Measurements from ENCODE around the gene SLCO4A1. TPM values are rescaled to one million over a fixed set of nuclear protein-coding genes. Genes with fewer than 3 reads are reported as not detected.
A peak's percentile ranks its signal among the peaks of the same experiment; 100 is the strongest.

The SLCO4A1 gene
- total and polyA plus RNA-seq, 2 experiments from 2014 or later = 0.22 to 0.43 TPM

DNA sequence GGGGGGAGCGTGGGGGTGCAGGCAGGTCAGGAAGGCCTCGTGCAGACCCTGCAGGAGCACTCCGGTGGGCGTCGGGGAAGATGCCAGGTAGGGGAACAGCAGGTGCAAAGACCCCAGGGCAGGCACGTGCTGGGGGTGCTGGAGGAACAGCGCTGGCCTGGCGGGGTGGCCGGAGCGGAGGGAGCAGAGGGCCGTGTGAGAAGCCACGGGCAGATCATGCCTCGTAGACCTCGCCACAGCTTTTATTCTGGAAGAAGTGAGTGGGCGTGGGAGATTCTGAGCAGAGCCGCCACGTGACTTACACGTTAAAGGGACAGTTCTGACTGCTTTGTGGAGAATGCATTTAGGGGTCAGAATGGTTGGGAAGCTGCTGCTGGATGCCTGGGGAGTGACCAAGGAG lies 75.6 kb downstream of the SLCO4A1 start:
- peak; percentile 60 for DNase-seq
- H3K36me3 ChIP-seq (ENCODE audit: low read depth) = no peaks in the 10 kb centered on the region
- no peaks in the 10 kb centered on the region for H3K79me2 ChIP-seq (ENCODE audit: insufficient read depth)
- TF ChIP-seq EZH2phosphoT487 (IDR thresholded peaks at IDR 0.05; ENCODE audit: insufficient read depth, low read depth) (no peak), EZH2 (IDR thresholded peaks at IDR 0.05; ENCODE audit: insufficient read depth, poor library complexity, severe bottlenecking) (no peak)
- no peak overlapping the region for H3K4me3 ChIP-seq
- H3K9me3 ChIP-seq (ENCODE audit: low read depth) = peaks cover 10% of the 10 kb centered on the region
- H2AFZ ChIP-seq = no peak overlapping the region
- H3K9me2 ChIP-seq (ENCODE audit: insufficient read depth) = no peaks in the 10 kb centered on the region
- H3K4me2 ChIP-seq (ENCODE audit: unreplicated experiment) = no peak overlapping the region
- H4K20me1 ChIP-seq (ENCODE audit: insufficient read depth) = no peaks in the 10 kb centered on the region
- 30 to 37% methylated on average over 18 of the region's 18 CpGs for WGBS, 2 experiments (ENCODE audit: low coverage in 1 of 2, low lambda C conversion rate in 2 of 2, missing lambda C conversion rate in 2 of 2)
- no peaks in the 10 kb centered on the region for H3F3A ChIP-seq (ENCODE audit: insufficient read depth)
- in situ Hi-C loops (cut with MboI) = no loop called here
- H3K27me3 ChIP-seq (replicated peaks; ENCODE audit: insufficient read depth) = peaks cover 54% of the 10 kb centered on the region
- no peak overlapping the region for H3K27ac ChIP-seq
- no peaks in the 10 kb centered on the region for H3K4me1 ChIP-seq (ENCODE audit: insufficient read depth)
- no peak overlapping the region for H3K9ac ChIP-seq

GRCh38 chr20:62718546-62718945 lies 76.2 kb downstream of the SLCO4A1 start:
- H3K4me2 ChIP-seq (ENCODE audit: unreplicated experiment) = no peak overlapping the region

DNA sequence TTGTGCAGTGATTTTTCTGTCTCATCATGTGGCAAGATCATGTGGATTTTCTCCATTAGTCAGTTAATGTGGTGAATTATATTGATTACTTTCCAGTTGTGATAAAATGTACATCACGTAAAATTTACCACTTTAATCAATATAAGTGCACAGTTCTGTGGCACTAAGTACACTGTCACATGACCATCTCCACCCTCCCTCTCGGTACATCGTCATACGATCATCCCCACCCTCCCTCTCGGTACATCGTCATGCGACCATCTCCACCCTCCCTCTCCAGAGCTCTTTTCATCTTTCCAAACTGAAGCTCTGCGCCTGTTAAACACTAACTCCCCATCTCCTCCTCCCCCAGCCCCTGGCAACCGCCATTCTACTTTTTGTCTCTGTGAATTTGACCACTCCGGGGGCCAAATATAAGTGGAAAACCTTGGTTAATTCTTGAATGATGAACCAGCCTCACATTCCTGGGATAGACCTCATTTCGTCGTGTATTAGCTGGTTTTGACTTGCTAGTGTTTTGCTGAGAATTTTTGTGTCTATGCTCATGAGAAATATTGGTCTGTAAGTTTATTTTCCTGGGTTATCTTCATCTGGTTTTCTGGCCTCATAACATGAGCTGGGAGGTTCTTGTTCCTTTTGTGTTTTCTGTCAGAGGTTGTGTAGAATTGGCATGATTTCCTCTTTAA lies 77.1 kb downstream of the SLCO4A1 start:
- no peak overlapping the region for H3K27ac ChIP-seq
- no peaks in the 10 kb centered on the region for H3F3A ChIP-seq (ENCODE audit: insufficient read depth)
- no peaks in the 10 kb centered on the region for H3K79me2 ChIP-seq (ENCODE audit: insufficient read depth)
- WGBS, 2 experiments (ENCODE audit: low coverage in 1 of 2, low lambda C conversion rate in 2 of 2, missing lambda C conversion rate in 2 of 2) = 62 to 64% methylated on average over 12 of the region's 12 CpGs
- H3K9ac ChIP-seq = no peak overlapping the region
- H3K4me2 ChIP-seq (ENCODE audit: unreplicated experiment) = no peak overlapping the region
- TF ChIP-seq EZH2 (IDR thresholded peaks at IDR 0.05; ENCODE audit: insufficient read depth, poor library complexity, severe bottlenecking) (no peak), EZH2phosphoT487 (IDR thresholded peaks at IDR 0.05; ENCODE audit: insufficient read depth, low read depth) (no peak)
- H3K9me3 ChIP-seq (ENCODE audit: low read depth) = peaks cover 10% of the 10 kb centered on the region
- H3K36me3 ChIP-seq (ENCODE audit: low read depth) = no peaks in the 10 kb centered on the region
- in situ Hi-C loops (cut with MboI) = no loop called here
- no peak overlapping the region for H2AFZ ChIP-seq
- H3K4me3 ChIP-seq = no peak overlapping the region
- H3K9me2 ChIP-seq (ENCODE audit: insufficient read depth) = no peaks in the 10 kb centered on the region
- H3K4me1 ChIP-seq (ENCODE audit: insufficient read depth) = no peaks in the 10 kb centered on the region
- peaks cover 64% of the 10 kb centered on the region for H3K27me3 ChIP-seq (replicated peaks; ENCODE audit: insufficient read depth)
- DNase-seq = no peak
- H4K20me1 ChIP-seq (ENCODE audit: insufficient read depth) = no peaks in the 10 kb centered on the region

More at GRCh38 chr20:62718546-62718945, 76.2 kb downstream of the SLCO4A1 start:
- no peak for DNase-seq
- H3K9me3 ChIP-seq (ENCODE audit: low read depth) = peaks cover 10% of the 10 kb centered on the region
- H3K27ac ChIP-seq = no peak overlapping the region
- H3K4me3 ChIP-seq = no peak overlapping the region
- H3K4me1 ChIP-seq (ENCODE audit: insufficient read depth) = no peaks in the 10 kb centered on the region
- TF ChIP-seq EZH2phosphoT487 (IDR thresholded peaks at IDR 0.05; ENCODE audit: insufficient read depth, low read depth) (no peak), EZH2 (IDR thresholded peaks at IDR 0.05; ENCODE audit: insufficient read depth, poor library complexity, severe bottlenecking) (no peak)
- in situ Hi-C loops (cut with MboI) = no loop called here
- H3F3A ChIP-seq (ENCODE audit: insufficient read depth) = no peaks in the 10 kb centered on the region
- H3K79me2 ChIP-seq (ENCODE audit: insufficient read depth) = no peaks in the 10 kb centered on the region
- H4K20me1 ChIP-seq (ENCODE audit: insufficient read depth) = no peaks in the 10 kb centered on the region
- no peaks in the 10 kb centered on the region for H3K36me3 ChIP-seq (ENCODE audit: low read depth)
- no peak overlapping the region for H3K9ac ChIP-seq
- H3K27me3 ChIP-seq (replicated peaks; ENCODE audit: insufficient read depth) = peaks cover 56% of the 10 kb centered on the region
- WGBS, 2 experiments (ENCODE audit: low coverage in 1 of 2, low lambda C conversion rate in 2 of 2, missing lambda C conversion rate in 2 of 2) = 45 to 46% methylated on average over 12 of the region's 12 CpGs
- no peaks in the 10 kb centered on the region for H3K9me2 ChIP-seq (ENCODE audit: insufficient read depth)
- no peak overlapping the region for H2AFZ ChIP-seq

Other genes starting within 250 kb of the SLCO4A1 start
- gene CABLES2, start 235.2 kb upstream of the SLCO4A1 start, total RNA-seq (2014; rRNA removed; shearing (Covaris generic)) = 3.0 and 7.3 TPM in 2 replicates
- 0.66 and 0.82 TPM in 2 replicates for gene CABLES2, start 235.2 kb upstream of the SLCO4A1 start, polyA plus RNA-seq (2016; fragmentation: Nextera tagmentation; extraction: Ambion mirVana)
- not detected in 2 replicates for gene RBBP8NL, start 215.0 kb upstream of the SLCO4A1 start, total RNA-seq (2014; rRNA removed; shearing (Covaris generic))
- not detected in 2 replicates for gene RBBP8NL, start 215.0 kb upstream of the SLCO4A1 start, polyA plus RNA-seq (2016; fragmentation: Nextera tagmentation; extraction: Ambion mirVana)
- gene GATA5, start 166.5 kb upstream of the SLCO4A1 start, total RNA-seq (2014; rRNA removed; shearing (Covaris generic)) = not detected in 2 replicates
- gene GATA5, start 166.5 kb upstream of the SLCO4A1 start, polyA plus RNA-seq (2016; fragmentation: Nextera tagmentation; extraction: Ambion mirVana) = not detected in 2 replicates
- gene NTSR1, start 66.3 kb downstream of the SLCO4A1 start, total RNA-seq (2014; rRNA removed; shearing (Covaris generic)) = not detected in 2 replicates
- gene NTSR1, start 66.3 kb downstream of the SLCO4A1 start, polyA plus RNA-seq (2016; fragmentation: Nextera tagmentation; extraction: Ambion mirVana) = not detected in 2 replicates
- 15.7 and 17.7 TPM in 2 replicates for gene MRGBP, start 154.0 kb downstream of the SLCO4A1 start, total RNA-seq (2014; rRNA removed; shearing (Covaris generic))
- gene MRGBP, start 154.0 kb downstream of the SLCO4A1 start, polyA plus RNA-seq (2016; fragmentation: Nextera tagmentation; extraction: Ambion mirVana) = 18.7 and 19.8 TPM in 2 replicates
- gene OGFR, start 162.3 kb downstream of the SLCO4A1 start, total RNA-seq (2014; rRNA removed; shearing (Covaris generic)) = 42.4 and 52.2 TPM in 2 replicates
- gene OGFR, start 162.3 kb downstream of the SLCO4A1 start, polyA plus RNA-seq (2016; fragmentation: Nextera tagmentation; extraction: Ambion mirVana) = 9.7 and 9.9 TPM in 2 replicates
- gene COL9A3, start 174.5 kb downstream of the SLCO4A1 start, total RNA-seq (2014; rRNA removed; shearing (Covaris generic)) = not detected in 2 replicates
- 0.25 TPM in 1 of 2 replicates, not detected in the other for gene COL9A3, start 174.5 kb downstream of the SLCO4A1 start, polyA plus RNA-seq (2016; fragmentation: Nextera tagmentation; extraction: Ambion mirVana)
- gene TCFL5, start 219.3 kb downstream of the SLCO4A1 start, total RNA-seq (2014; rRNA removed; shearing (Covaris generic)) = 17.5 and 18.5 TPM in 2 replicates
- 1.2 and 1.7 TPM in 2 replicates for gene TCFL5, start 219.3 kb downstream of the SLCO4A1 start, polyA plus RNA-seq (2016; fragmentation: Nextera tagmentation; extraction: Ambion mirVana)

Data from GM23248 (cell line).